H9 (cell line): ENCODE results near the gene ROPN1L. TPM values are rescaled to one million over a fixed set of nuclear protein-coding genes. Genes with fewer than 3 reads are reported as not detected.

Experiments
- DNase-seq: peaks from one replicate; pipeline ENCODE4 v3.0.0-alpha.2; 2017
- H2AFZ ChIP-seq: one replicate; pipeline ENCODE4 v1.6.1; 2013; ENCODE audit warnings: mild to moderate bottlenecking, low read length, control low read depth, moderate library complexity
- H2AK5ac ChIP-seq: 2 replicates; pipeline ENCODE4 v1.6.1; 2013; ENCODE audit warnings: low read length, control low read depth, mixed read lengths; ENCODE audit not compliant: insufficient read length
- H2BK120ac ChIP-seq: one replicate; pipeline ENCODE4 v1.6.1; 2013; ENCODE audit warnings: low read depth, mild to moderate bottlenecking, low read length, control low read depth, inconsistent platforms; ENCODE audit not compliant: poor library complexity, severe bottlenecking
- H2BK12ac ChIP-seq: 2 replicates; pipeline ENCODE4 v1.6.1; 2013; ENCODE audit warnings: low read length, control low read depth, mixed read lengths, low read depth; ENCODE audit not compliant: insufficient read length
- H2BK15ac ChIP-seq: 2 replicates; pipeline ENCODE4 v1.6.1; 2013; ENCODE audit warnings: low read depth, low read length, control low read depth
- H2BK20ac ChIP-seq: one replicate; pipeline ENCODE4 v1.6.1; 2013; ENCODE audit warnings: low read depth, mild to moderate bottlenecking, low read length, control low read depth, inconsistent platforms; ENCODE audit not compliant: poor library complexity, severe bottlenecking
- H2BK5ac ChIP-seq: 2 replicates; pipeline ENCODE4 v1.6.1; 2013; ENCODE audit warnings: low read length, control low read depth, mixed read lengths; ENCODE audit not compliant: insufficient read length
- H3K14ac ChIP-seq: 2 replicates; pipeline ENCODE4 v1.6.1; 2013; ENCODE audit warnings: low read length, control low read depth; ENCODE audit not compliant: insufficient read depth
- H3K18ac ChIP-seq: 2 replicates; pipeline ENCODE4 v1.6.1; 2013; ENCODE audit warnings: low read depth, mild to moderate bottlenecking, mixed read lengths, low read length, control low read depth; ENCODE audit not compliant: insufficient read length
- H3K23ac ChIP-seq: 2 replicates; pipeline ENCODE4 v1.6.1; 2013; ENCODE audit warnings: low read length, control low read depth, mixed read lengths, low read depth; ENCODE audit not compliant: insufficient read length
- H3K23me2 ChIP-seq: 2 replicates; pipeline ENCODE4 v1.6.1; 2013; ENCODE audit warnings: low read depth, mild to moderate bottlenecking, mixed read lengths, low read length, control low read depth; ENCODE audit not compliant: insufficient read length, poor library complexity, severe bottlenecking
- H3K27ac ChIP-seq: 2 replicates; pipeline ENCODE4 v1.5.1; 2013; ENCODE audit warnings: low read length, control low read depth, mixed read lengths, low read depth; ENCODE audit not compliant: insufficient read length
- H3K27me3 ChIP-seq: 2 replicates; pipeline ENCODE4 v1.6.1; 2013; ENCODE audit warnings: low read length, control low read depth, inconsistent platforms; ENCODE audit not compliant: insufficient read depth
- H3K4ac ChIP-seq: 2 replicates; pipeline ENCODE4 v1.6.1; 2013; ENCODE audit warnings: low read depth, mild to moderate bottlenecking, control low read depth, inconsistent platforms, low read length, moderate library complexity
- H3K4me1 ChIP-seq: 2 replicates; pipeline ENCODE4 v1.6.1; 2013; ENCODE audit warnings: low read length, control low read depth, inconsistent platforms; ENCODE audit not compliant: insufficient read depth
- H3K4me2 ChIP-seq: 2 replicates; pipeline ENCODE4 v1.6.1; 2013; ENCODE audit warnings: low read length, control low read depth, mixed read lengths; ENCODE audit not compliant: insufficient read length, insufficient read depth
- H3K56ac ChIP-seq: 2 replicates; pipeline ENCODE4 v1.6.1; 2013; ENCODE audit warnings: low read depth, mild to moderate bottlenecking, mixed read lengths, low read length, control low read depth; ENCODE audit not compliant: insufficient read length
- H3K79me1 ChIP-seq: 2 replicates; pipeline ENCODE4 v1.6.1; 2013; ENCODE audit warnings: low read depth, mild to moderate bottlenecking, moderate library complexity, low read length, control low read depth, inconsistent platforms; ENCODE audit not compliant: insufficient read depth, poor library complexity, severe bottlenecking
- H3K79me2 ChIP-seq: 2 replicates; pipeline ENCODE4 v1.6.1; 2013; ENCODE audit warnings: low read length, control low read depth, inconsistent platforms; ENCODE audit not compliant: insufficient read depth
- H3K9ac ChIP-seq: 2 replicates; pipeline ENCODE4 v1.6.1; 2013; ENCODE audit warnings: low read length, control low read depth, mixed read lengths; ENCODE audit not compliant: insufficient read length; ENCODE audit errors: extremely low read depth
- H3K9me3 ChIP-seq: one replicate; pipeline ENCODE4 v1.6.1; 2013; ENCODE audit warnings: low read depth, low read length, inconsistent platforms; ENCODE audit not compliant: control insufficient read depth
- H3T11ph ChIP-seq: one replicate; pipeline ENCODE4 v1.6.1; 2013; ENCODE audit warnings: mild to moderate bottlenecking, low read length, control low read depth, inconsistent platforms
- H4K20me1 ChIP-seq: one replicate; pipeline ENCODE4 v1.6.1; 2013; ENCODE audit not compliant: control insufficient read depth, insufficient read length, insufficient read depth
- H4K5ac ChIP-seq: 2 replicates; pipeline ENCODE4 v1.6.1; 2013; ENCODE audit warnings: low read depth, mild to moderate bottlenecking, mixed read lengths, low read length, control low read depth; ENCODE audit not compliant: insufficient read length
- H4K8ac ChIP-seq: replicated peaks from 2 replicates; pipeline ENCODE4 v1.6.1; 2013; ENCODE audit warnings: low read length, control low read depth, mixed read lengths, low read depth; ENCODE audit not compliant: insufficient read length
- H4K91ac ChIP-seq: 2 replicates; pipeline ENCODE4 v1.6.1; 2013; ENCODE audit warnings: low read depth, mild to moderate bottlenecking, moderate library complexity, mixed read lengths, low read length, control low read depth; ENCODE audit not compliant: insufficient read length
- H3K27ac Mint-ChIP-seq, 3 experiments: 2 replicates in 2 of 3; 3 replicates in 1 of 3; pipeline ENCODE4 v1.8.0; 2020 to 2021; ENCODE audit warnings: mixed read lengths in 3 of 3, mild to moderate bottlenecking in 1 of 3, moderate library complexity in 1 of 3
- H3K27me3 Mint-ChIP-seq: 2 replicates; pipeline ENCODE4 v1.8.0; 2021; ENCODE audit warnings: low read depth, mild to moderate bottlenecking, moderate library complexity, mixed read lengths
- H3K36me3 Mint-ChIP-seq, 3 experiments: 2 replicates in 2 of 3; 3 replicates in 1 of 3; pipeline ENCODE4 v1.8.0; 2020 to 2021; ENCODE audit warnings: low read depth in 3 of 3, mixed read lengths in 3 of 3; ENCODE audit not compliant: insufficient read depth in 1 of 3
- H3K4me1 Mint-ChIP-seq, 2 experiments: 2 replicates each; pipeline ENCODE4 v1.8.0; 2020; ENCODE audit warnings: mixed read lengths in 2 of 2
- H3K4me3 Mint-ChIP-seq, 2 experiments: 2 replicates in 1 of 2; 3 replicates in 1 of 2; pipeline ENCODE4 v1.8.0; 2020 to 2021; ENCODE audit warnings: mild to moderate bottlenecking in 2 of 2, mixed read lengths in 2 of 2, moderate library complexity in 1 of 2
- H3K9me3 Mint-ChIP-seq, 2 experiments: 2 replicates in 1 of 2; 3 replicates in 1 of 2; pipeline ENCODE4 v1.8.0; 2020; ENCODE audit warnings: mild to moderate bottlenecking in 2 of 2, mixed read lengths in 2 of 2, moderate library complexity in 1 of 2
- CTCF ChIP-seq: fragments of 200-600 bp; sonication (generic); conservative IDR thresholded peaks from 3 replicates; pipeline ENCODE4 v1.8.0; 2021; ENCODE audit warnings: antibody characterized with exemption, mild to moderate bottlenecking
- WGBS: extraction: QIAGEN DNeasy Blood & Tissue Kit; methylation state at CpG from one replicate; pipeline ENCODE4 v1.1.7; 2013; ENCODE audit warnings: missing lambda C conversion rate, low lambda C conversion rate, mixed read lengths; ENCODE audit not compliant: insufficient read length; ENCODE audit errors: extremely low coverage; 5-methylcytosine and 5-hydroxymethylcytosine counted together
- total RNA-seq: library from RNA; stranded (reverse); gene quantifications from 2 replicates; pipeline ENCODE4 v1.2.1, GENCODE V29; 2021

Gene ROPN1L
- total RNA-seq, 1 experiment from 2014 or later, result 0.37 TPM

- no peak for TF ChIP-seq CTCF
- H2AK5ac ChIP-seq, result no peak overlapping the region
- H3K9me3 ChIP-seq, result no peaks in the 10 kb centered on the region
- H3K4ac ChIP-seq, result no peak overlapping the region
- no peaks in the 10 kb centered on the region for H3K27me3 ChIP-seq
- no peak overlapping the region for H3K9ac ChIP-seq
- no peak overlapping the region for H3K56ac ChIP-seq
- H4K91ac ChIP-seq, result no peak overlapping the region
- Mint-ChIP-seq H3K27me3 (no peaks in the 10 kb centered on the region), H3K36me3 (peaks cover 53 to 94% (median 86%) of the 10 kb centered on the region in 3 experiments; a peak in 6 of 7 replicates), H3K27ac (no peak overlapping the region), H3K9me3 (no peaks in the 10 kb centered on the region; a peak in 1 of 5 replicates), H3K4me3 (no peak overlapping the region), H3K4me1 (no peaks in the 10 kb centered on the region)
- H3K14ac ChIP-seq, result no peak overlapping the region
- H3K79me1 ChIP-seq, result no peaks in the 10 kb centered on the region
- no peak for DNase-seq
- H3K23ac ChIP-seq, result no peak overlapping the region
- no peaks in the 10 kb centered on the region for H3K4me1 ChIP-seq
- H2BK12ac ChIP-seq, result no peak overlapping the region
- no peak overlapping the region for H4K8ac ChIP-seq
- no CpG with 5 or more reads among the region's 3 CpGs for WGBS
- no peak overlapping the region for H4K5ac ChIP-seq
- no peak overlapping the region for H2AFZ ChIP-seq
- no peak overlapping the region for H2BK5ac ChIP-seq
- no peak overlapping the region for H3K27ac ChIP-seq
- H3K4me2 ChIP-seq, result no peak overlapping the region
- H4K20me1 ChIP-seq, result no peaks in the 10 kb centered on the region
- H3K18ac ChIP-seq, result no peak overlapping the region
- no peak overlapping the region for H2BK20ac ChIP-seq
- H3T11ph ChIP-seq, result no peak overlapping the region
- H3K23me2 ChIP-seq, result no peaks in the 10 kb centered on the region
- H3K79me2 ChIP-seq, result no peaks in the 10 kb centered on the region
- H2BK15ac ChIP-seq, result no peak overlapping the region
- no peak overlapping the region for H2BK120ac ChIP-seq
Observed at GRCh38 chr5:10406651-10407050, 35.0 kb upstream of the ROPN1L start.
